Erythroblast (primary cell): Measurements from ENCODE around the gene AMACR.
"Not testable (repeated sequence)": the region's sequence is repeated elsewhere in the genome, so short reads cannot be mapped to it uniquely, and the experiment has no call there.

ENCODE experiments used
- DNase-seq, 2 experiments: peaks; one replicate each; lab custom pipeline; 2025; lab: John Stamatoyannopoulos, UW
- GATA1 ChIP-seq: IDR thresholded peaks from 2 replicates; pipeline ENCODE4 v1.6.1; 2011; ENCODE audit warnings: low read depth, mild to moderate bottlenecking, control low read depth, low read length, moderate library complexity
- POLR2A ChIP-seq: IDR thresholded peaks from 2 replicates; pipeline ENCODE4 v1.6.1; 2011; ENCODE audit warnings: mild to moderate bottlenecking, low read length

AMACR gene

GRCh38 chr5:34030048-34030447 is 22.2 kb upstream of the AMACR start:
- no peak for TF ChIP-seq POLR2A
- TF ChIP-seq GATA1 = no peak
- DNase-seq = no peak

GRCh38 chr5:34028349-34028748 is 20.5 kb upstream of the AMACR start:
- TF ChIP-seq POLR2A = no peak
- no peak for TF ChIP-seq GATA1

GRCh38 chr5:34026089-34026761 is 18.4 kb upstream of the AMACR start:
- DNase-seq = no peak
- TF ChIP-seq GATA1 (no peak), POLR2A (no peak)

More at GRCh38 chr5:34028349-34028748, 20.5 kb upstream of the AMACR start:
- no peak for DNase-seq

GRCh38 chr5:34022121-34022705 is 14.4 kb upstream of the AMACR start:
- TF ChIP-seq GATA1 (no peak), POLR2A (no peak)
- no peak for DNase-seq

- no peak for DNase-seq
- TF ChIP-seq GATA1 = no peak
- TF ChIP-seq POLR2A = no peak
Observed at GRCh38 chr5:34021334-34021733, 13.5 kb upstream of the AMACR start.

GRCh38 chr5:34020726-34021125 is 12.9 kb upstream of the AMACR start:
- TF ChIP-seq POLR2A (no peak), GATA1 (no peak)
- no peak for DNase-seq

- TF ChIP-seq GATA1 = no peak
- TF ChIP-seq POLR2A = no peak
- no peak for DNase-seq
Observed at GRCh38 chr5:34017254-34017653, 9.4 kb upstream of the AMACR start.

- DNase-seq = no peak
Observed at GRCh38 chr5:34016750-34017149, 8.9 kb upstream of the AMACR start.

GRCh38 chr5:34016222-34016621 is 8.4 kb upstream of the AMACR start:
- TF ChIP-seq GATA1 (no peak), POLR2A (no peak)
- no peak for DNase-seq

More at GRCh38 chr5:34016750-34017149, 8.9 kb upstream of the AMACR start:
- no peak for TF ChIP-seq POLR2A
- TF ChIP-seq GATA1 = no peak

- DNase-seq = no peak
- TF ChIP-seq POLR2A = no peak
- TF ChIP-seq GATA1 = no peak
Observed at GRCh38 chr5:34015120-34015822, 7.4 kb upstream of the AMACR start.

GRCh38 chr5:34014626-34015025 is 6.8 kb upstream of the AMACR start:
- TF ChIP-seq POLR2A (no peak), GATA1 (no peak)
- DNase-seq = no peak

GRCh38 chr5:34013547-34013946 is 5.7 kb upstream of the AMACR start:
- no peak for DNase-seq
- no peak for TF ChIP-seq GATA1
- no peak for TF ChIP-seq POLR2A

GRCh38 chr5:34012791-34013190 is 4.9 kb upstream of the AMACR start:
- TF ChIP-seq GATA1 = no peak
- no peak for TF ChIP-seq POLR2A

GRCh38 chr5:34011536-34011935 is 3.7 kb upstream of the AMACR start:
- DNase-seq = peak; percentile 57 to 68
- TF ChIP-seq POLR2A (no peak), GATA1 (no peak)

More at GRCh38 chr5:34012791-34013190, 4.9 kb upstream of the AMACR start:
- peak in 1 of 2 experiments; percentile 13 for DNase-seq

- not testable (repeated sequence) for DNase-seq
Observed at GRCh38 chr5:34010146-34010545, 2.3 kb upstream of the AMACR start.
